ENCODE data around the gene FBXO3. TPM values are rescaled to one million over a fixed set of nuclear protein-coding genes. Genes with fewer than 3 reads are reported as not detected.

Gene FBXO3
- total RNA-seq, 1 experiment from 2014 or later, result 18.9 TPM

- Histone ChIP-seq H3K56ac (ENCODE audit: insufficient read length, low read depth, low read length) (no peak overlapping the region), H3K4ac (ENCODE audit: low read depth, low read length) (no peak overlapping the region), H2BK5ac (ENCODE audit: insufficient read length, low read length) (no peak overlapping the region), H2AK5ac (ENCODE audit: insufficient read length, low read length) (no peak overlapping the region), H4K20me1 (ENCODE audit: control insufficient read depth, insufficient read depth, insufficient read length) (no peaks in the 10 kb centered on the region), H3K79me2 (ENCODE audit: insufficient read depth, low read length) (no peaks in the 10 kb centered on the region), H2BK20ac (ENCODE audit: low read depth, low read length, poor library complexity, severe bottlenecking) (no peak overlapping the region), H2BK15ac (ENCODE audit: low read depth, low read length) (no peak overlapping the region), H4K8ac (replicated peaks; ENCODE audit: insufficient read length, low read depth, low read length) (no peak overlapping the region), H3K9me3 (ENCODE audit: control insufficient read depth, low read depth, low read length) (no peaks in the 10 kb centered on the region), H3K4me2 (ENCODE audit: insufficient read depth, insufficient read length, low read length) (no peak overlapping the region), H2BK12ac (ENCODE audit: insufficient read length, low read depth, low read length) (no peak overlapping the region), H3K23me2 (ENCODE audit: insufficient read length, low read depth, low read length, poor library complexity, severe bottlenecking) (no peaks in the 10 kb centered on the region), H3K9ac (ENCODE audit: extremely low read depth, insufficient read length, low read length) (no peak overlapping the region), H3K79me1 (ENCODE audit: insufficient read depth, low read depth, low read length, poor library complexity, severe bottlenecking) (no peaks in the 10 kb centered on the region), H4K91ac (ENCODE audit: insufficient read length, low read depth, low read length) (no peak overlapping the region), H3K18ac (ENCODE audit: insufficient read length, low read depth, low read length) (no peak overlapping the region), H2BK120ac (ENCODE audit: low read depth, low read length, poor library complexity, severe bottlenecking) (no peak overlapping the region), H3K27ac (ENCODE audit: insufficient read length, low read depth, low read length) (no peak overlapping the region), H4K5ac (ENCODE audit: insufficient read length, low read depth, low read length) (no peak overlapping the region), H3K14ac (ENCODE audit: insufficient read depth, low read length) (no peak overlapping the region), H2AFZ (ENCODE audit: low read length) (no peak overlapping the region), H3K4me1 (ENCODE audit: insufficient read depth, low read length) (no peaks in the 10 kb centered on the region), H3K27me3 (ENCODE audit: insufficient read depth, low read length) (no peaks in the 10 kb centered on the region), H3K23ac (ENCODE audit: insufficient read length, low read depth, low read length) (no peak overlapping the region), H3T11ph (ENCODE audit: low read length) (no peak overlapping the region)
- no peak for DNase-seq
- no peak overlapping the region for H3K27ac Mint-ChIP-seq
- H3K36me3 Mint-ChIP-seq (ENCODE audit: insufficient read depth in 1 of 3, low read depth in 3 of 3), result peaks cover 0 to 9% (median 4%) of the 10 kb centered on the region in 3 experiments; a peak in 2 of 7 replicates
- H3K4me1 Mint-ChIP-seq, result no peaks in the 10 kb centered on the region
- WGBS (ENCODE audit: extremely low coverage, insufficient read length, low lambda C conversion rate), result no CpG with 5 or more reads among the region's 4 CpGs
- H3K4me3 Mint-ChIP-seq, result no peak overlapping the region
- no peaks in the 10 kb centered on the region for H3K9me3 Mint-ChIP-seq
- H3K27me3 Mint-ChIP-seq (ENCODE audit: low read depth), result no peaks in the 10 kb centered on the region
- no peak for TF ChIP-seq CTCF (conservative IDR thresholded peaks at IDR 0.05)
Observed at GRCh38 chr11:33753304-33753967, 20.9 kb downstream of the FBXO3 start.

All from H9 (cell line).